HCT116 (cell line): ENCODE data around the gene RPN1. TPM values are rescaled to one million over a fixed set of nuclear protein-coding genes. Genes with fewer than 3 reads are reported as not detected.
"Not testable (repeated sequence)": the region's sequence is repeated elsewhere in the genome, so short reads cannot be mapped to it uniquely, and the experiment has no call there.

Experiments
- ATAC-seq: fragments of 200-7000 bp; cut with Tn5 transposase; 2 replicates; pipeline ENCODE4 v1.9.1; 2020; ENCODE audit warnings: mild to moderate bottlenecking, moderate library complexity
- BruUV-seq: library from RNA; stranded (reverse); fragments of 400-500 nt; replicated peaks from 2 replicates; lab custom pipeline; 2021; lab: Mats Ljungman, UMichigan
- CTCF ChIA-PET: fragments of 300-600 bp; sonication (Branson Sonifier 250); formaldehyde crosslinking; loops from one replicate; lab custom pipeline; 2021; ENCODE audit warnings: antibody characterized with exemption; lab: Charles Lee
- POLR2A ChIA-PET: fragments of 300-600, 350-600 bp; sonication (Branson Sonifier 250); formaldehyde crosslinking; loops from one replicate; lab custom pipeline; 2021; ENCODE audit warnings: antibody characterized with exemption; lab: Charles Lee
- RAD21 ChIA-PET, 2 experiments: fragments of 300-600 bp; sonication (Branson Sonifier 250); formaldehyde crosslinking; loops; one replicate each; lab custom pipeline; 2023; ENCODE audit warnings: low total read pairs in 2 of 2; ENCODE audit not compliant: uncharacterized antibody in 2 of 2, unreplicated experiment in 2 of 2, low non-redundant PET in 1 of 2; lab: Charles Lee
- DNase-seq: peaks from one replicate; pipeline ENCODE4 v3.0.0-alpha.2; 2010; ENCODE audit warnings: low read depth, low spot score
- H2AFZ ChIP-seq: fragments of 200-600 bp; shearing (Covaris generic), sonication (generic); 2 replicates; pipeline ENCODE4 v1.6.1; 2017; ENCODE audit warnings: low read depth, mixed run types, mixed read lengths, antibody characterized with exemption, low read length; ENCODE audit not compliant: poor library complexity, severe bottlenecking
- H3K27ac ChIP-seq: 2 replicates; pipeline ENCODE4 v1.5.1; 2012; ENCODE audit warnings: low read depth, low read length
- H3K27me3 ChIP-seq: fragments of 200-600 bp; sonication (generic); 2 replicates; pipeline ENCODE4 v1.6.1; 2016; ENCODE audit warnings: mixed run types, low read length, mixed read lengths; ENCODE audit not compliant: insufficient read depth
- H3K36me3 ChIP-seq, 2 experiments: fragments of 200-500 bp in 1 of 2; fragments of 200-600 bp in 1 of 2; sonication (Bioruptor generic) in 1 of 2; sonication (generic) in 1 of 2; 2 replicates each; pipeline versions ENCODE4 v1.5.1 to v1.6.1; 2014 to 2016; ENCODE audit warnings: low read length in 2 of 2, inconsistent platforms in 1 of 2, mixed read lengths in 1 of 2, mixed run types in 1 of 2; ENCODE audit not compliant: insufficient read depth in 2 of 2, control insufficient read depth in 1 of 2
- H3K4me1 ChIP-seq, 2 experiments: fragments of 200-600 bp in 1 of 2; sonication (generic) in 1 of 2; 2 replicates each; pipeline versions ENCODE4 v1.5.1 to v1.6.1; 2012 to 2017; ENCODE audit warnings: low read length in 2 of 2, inconsistent platforms in 1 of 2, mild to moderate bottlenecking in 1 of 2, mixed read lengths in 1 of 2, mixed run types in 1 of 2, moderate library complexity in 1 of 2; ENCODE audit not compliant: insufficient read depth in 2 of 2, control insufficient read depth in 1 of 2
- H3K4me2 ChIP-seq: fragments of 200-600 bp; sonication (generic); 2 replicates; pipeline ENCODE4 v1.6.1; 2017; ENCODE audit warnings: mixed run types, low read length, mixed read lengths
- H3K4me3 ChIP-seq, 2 experiments: fragments of 200-600 bp in 1 of 2; sonication (generic) in 1 of 2; replicated peaks in 1 of 2; 2 replicates each; pipeline ENCODE4 v1.5.1; 2011 to 2016; ENCODE audit warnings: low read length in 2 of 2, control low read depth in 1 of 2, low read depth in 1 of 2, mild to moderate bottlenecking in 1 of 2, mixed read lengths in 1 of 2, mixed run types in 1 of 2
- H3K79me2 ChIP-seq: fragments of 200-600 bp; sonication (generic); 2 replicates; pipeline ENCODE4 v1.6.1; 2017; ENCODE audit warnings: mild to moderate bottlenecking, mixed run types, low read length, moderate library complexity, mixed read lengths; ENCODE audit not compliant: insufficient read depth
- H3K9ac ChIP-seq: fragments of 200-600 bp; sonication (generic); 2 replicates; pipeline ENCODE4 v1.6.1; 2016; ENCODE audit warnings: low read length, mixed read lengths
- H3K9me2 ChIP-seq: fragments of 200-600 bp; sonication (generic), shearing (Covaris generic); 2 replicates; pipeline ENCODE4 v1.6.1; 2017; ENCODE audit warnings: mixed run types, mild to moderate bottlenecking, moderate library complexity; ENCODE audit not compliant: insufficient read depth
- H3K9me3 ChIP-seq, 2 experiments: fragments of 200-500 bp in 1 of 2; fragments of 200-600 bp in 1 of 2; sonication (Bioruptor generic) in 1 of 2; sonication (generic) in 1 of 2; 2 replicates each; pipeline ENCODE4 v1.6.1; 2014 to 2017; ENCODE audit warnings: low read length in 2 of 2, mixed read lengths in 2 of 2, inconsistent platforms in 1 of 2, low read depth in 1 of 2, mild to moderate bottlenecking in 1 of 2, mixed run types in 1 of 2, moderate library complexity in 1 of 2; ENCODE audit not compliant: control insufficient read depth in 1 of 2, insufficient read depth in 1 of 2
- H4K20me1 ChIP-seq: fragments of 200-600 bp; sonication (generic), shearing (Covaris generic); 2 replicates; pipeline ENCODE4 v1.6.1; 2017; ENCODE audit warnings: mixed run types, mild to moderate bottlenecking, moderate library complexity; ENCODE audit not compliant: insufficient read depth
- CEBPB ChIP-seq: IDR thresholded peaks from 2 replicates; pipeline ENCODE4 v1.6.1; 2012; ENCODE audit warnings: low read depth
- ELF1 ChIP-seq: IDR thresholded peaks from 2 replicates; pipeline ENCODE4 v1.6.1; 2012; ENCODE audit warnings: low read depth, borderline replicate concordance
- SIN3A ChIP-seq: IDR thresholded peaks from 2 replicates; pipeline ENCODE4 v1.6.1; 2012; ENCODE audit warnings: low read depth
- YY1 ChIP-seq: IDR thresholded peaks from 2 replicates; pipeline ENCODE4 v1.6.1; 2011; ENCODE audit warnings: low read length, low read depth, moderate library complexity, mild to moderate bottlenecking; ENCODE audit not compliant: insufficient replicate concordance; ENCODE audit errors: extremely low read depth
- intact Hi-C: fragments of 100-400 bp; cut with micrococcal nuclease; formaldehyde crosslinking; loops from 2 replicates; pipeline ENCODE4 v1.10.0; 2022
- total RNA-seq: library from RNA; stranded (reverse); gene quantifications from one replicate; pipeline ENCODE4 v1.2.1, GENCODE V29; 2021; ENCODE audit not compliant: unreplicated experiment
- TF ChIP-seq, protein P1 (sequence below): IDR thresholded peaks from 2 replicates; pipeline ENCODE4 v1.6.1; 2012; ENCODE audit warnings: low read depth
- TF ChIP-seq, protein P2 (sequence below): IDR thresholded peaks from 2 replicates; pipeline ENCODE4 v1.6.1; 2011; ENCODE audit warnings: mild to moderate bottlenecking, low read length, moderate library complexity; ENCODE audit not compliant: insufficient replicate concordance; ENCODE audit errors: extremely low read depth

Gene RPN1
- total RNA-seq, 1 experiment from 2014 or later = 218 TPM

DNA sequence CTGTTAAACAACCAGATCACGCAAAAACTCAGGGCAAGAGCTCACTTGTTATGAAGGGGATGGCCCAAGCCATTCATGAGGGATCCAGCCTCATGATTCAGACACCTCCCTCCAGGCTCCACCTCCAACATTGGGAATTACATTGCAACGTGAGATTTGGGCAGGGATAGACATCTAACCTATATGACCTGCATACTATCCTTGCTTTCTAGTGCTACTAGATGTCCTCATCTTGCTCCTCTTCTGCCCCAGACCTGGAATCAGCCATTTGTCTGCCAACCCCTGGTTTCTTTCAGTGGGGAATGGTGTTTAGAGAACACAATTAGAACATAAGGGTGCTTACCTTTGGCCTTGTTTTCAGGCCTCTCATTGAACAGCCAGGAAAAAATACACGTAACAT, 63.2 kb downstream of the RPN1 start:
- ChIA-PET POLR2A (no interaction called here), RAD21 (no interaction called here), CTCF (no interaction called here)
- Histone ChIP-seq H3K27me3 (no peaks in the 10 kb centered on the region), H3K4me3 (no peak overlapping the region), H3K9ac (no peak overlapping the region), H3K9me3 (no peaks in the 10 kb centered on the region), H3K79me2 (no peaks in the 10 kb centered on the region), H3K4me1 (peaks cover 0 to 14% of the 10 kb centered on the region in 2 experiments; a peak in 1 of 4 replicates), H3K4me2 (no peak overlapping the region), H3K27ac (no peak overlapping the region), H3K36me3 (no peaks in the 10 kb centered on the region), H2AFZ (no peak overlapping the region), H3K9me2 (no peaks in the 10 kb centered on the region), H4K20me1 (no peaks in the 10 kb centered on the region)
- TF ChIP-seq, protein P1, sequence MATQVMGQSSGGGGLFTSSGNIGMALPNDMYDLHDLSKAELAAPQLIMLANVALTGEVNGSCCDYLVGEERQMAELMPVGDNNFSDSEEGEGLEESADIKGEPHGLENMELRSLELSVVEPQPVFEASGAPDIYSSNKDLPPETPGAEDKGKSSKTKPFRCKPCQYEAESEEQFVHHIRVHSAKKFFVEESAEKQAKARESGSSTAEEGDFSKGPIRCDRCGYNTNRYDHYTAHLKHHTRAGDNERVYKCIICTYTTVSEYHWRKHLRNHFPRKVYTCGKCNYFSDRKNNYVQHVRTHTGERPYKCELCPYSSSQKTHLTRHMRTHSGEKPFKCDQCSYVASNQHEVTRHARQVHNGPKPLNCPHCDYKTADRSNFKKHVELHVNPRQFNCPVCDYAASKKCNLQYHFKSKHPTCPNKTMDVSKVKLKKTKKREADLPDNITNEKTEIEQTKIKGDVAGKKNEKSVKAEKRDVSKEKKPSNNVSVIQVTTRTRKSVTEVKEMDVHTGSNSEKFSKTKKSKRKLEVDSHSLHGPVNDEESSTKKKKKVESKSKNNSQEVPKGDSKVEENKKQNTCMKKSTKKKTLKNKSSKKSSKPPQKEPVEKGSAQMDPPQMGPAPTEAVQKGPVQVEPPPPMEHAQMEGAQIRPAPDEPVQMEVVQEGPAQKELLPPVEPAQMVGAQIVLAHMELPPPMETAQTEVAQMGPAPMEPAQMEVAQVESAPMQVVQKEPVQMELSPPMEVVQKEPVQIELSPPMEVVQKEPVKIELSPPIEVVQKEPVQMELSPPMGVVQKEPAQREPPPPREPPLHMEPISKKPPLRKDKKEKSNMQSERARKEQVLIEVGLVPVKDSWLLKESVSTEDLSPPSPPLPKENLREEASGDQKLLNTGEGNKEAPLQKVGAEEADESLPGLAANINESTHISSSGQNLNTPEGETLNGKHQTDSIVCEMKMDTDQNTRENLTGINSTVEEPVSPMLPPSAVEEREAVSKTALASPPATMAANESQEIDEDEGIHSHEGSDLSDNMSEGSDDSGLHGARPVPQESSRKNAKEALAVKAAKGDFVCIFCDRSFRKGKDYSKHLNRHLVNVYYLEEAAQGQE = no peak
- TF ChIP-seq CEBPB = no peak
- no peak for TF ChIP-seq SIN3A
- no peak for TF ChIP-seq YY1
- TF ChIP-seq, protein P2, sequence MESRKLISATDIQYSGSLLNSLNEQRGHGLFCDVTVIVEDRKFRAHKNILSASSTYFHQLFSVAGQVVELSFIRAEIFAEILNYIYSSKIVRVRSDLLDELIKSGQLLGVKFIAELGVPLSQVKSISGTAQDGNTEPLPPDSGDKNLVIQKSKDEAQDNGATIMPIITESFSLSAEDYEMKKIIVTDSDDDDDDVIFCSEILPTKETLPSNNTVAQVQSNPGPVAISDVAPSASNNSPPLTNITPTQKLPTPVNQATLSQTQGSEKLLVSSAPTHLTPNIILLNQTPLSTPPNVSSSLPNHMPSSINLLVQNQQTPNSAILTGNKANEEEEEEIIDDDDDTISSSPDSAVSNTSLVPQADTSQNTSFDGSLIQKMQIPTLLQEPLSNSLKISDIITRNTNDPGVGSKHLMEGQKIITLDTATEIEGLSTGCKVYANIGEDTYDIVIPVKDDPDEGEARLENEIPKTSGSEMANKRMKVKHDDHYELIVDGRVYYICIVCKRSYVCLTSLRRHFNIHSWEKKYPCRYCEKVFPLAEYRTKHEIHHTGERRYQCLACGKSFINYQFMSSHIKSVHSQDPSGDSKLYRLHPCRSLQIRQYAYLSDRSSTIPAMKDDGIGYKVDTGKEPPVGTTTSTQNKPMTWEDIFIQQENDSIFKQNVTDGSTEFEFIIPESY = no peak
- TF ChIP-seq ELF1 = no peak
- ATAC-seq (no peak), DNase-seq (no peak)
- no TSS peak for BruUV-seq
- intact Hi-C loops = no loop called here

DNA sequence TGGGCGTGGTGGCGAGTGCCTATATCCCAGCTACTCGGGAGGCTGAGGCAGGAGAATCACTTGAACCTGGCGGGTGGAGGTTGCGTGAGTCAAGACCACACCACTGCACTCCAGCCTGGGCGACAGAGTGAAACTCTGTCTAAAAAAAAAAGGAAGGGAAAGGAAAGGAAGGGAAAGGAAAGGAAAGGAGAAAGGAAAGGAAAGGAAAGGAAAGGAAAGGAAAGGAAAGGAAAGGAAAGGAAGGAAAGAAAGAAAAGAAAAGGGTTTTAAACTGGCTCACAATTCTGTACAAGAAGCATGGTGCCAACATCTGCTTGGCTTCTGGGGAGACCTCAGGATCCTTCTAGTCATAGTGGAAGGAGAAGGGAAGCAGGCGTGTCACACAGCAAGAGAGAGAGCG, 63.7 kb downstream of the RPN1 start:
- H3K9ac ChIP-seq, DNase-seq, CTCF ChIA-PET, H4K20me1 ChIP-seq, ATAC-seq, POLR2A ChIA-PET, intact Hi-C loops, H3K36me3 ChIP-seq, H3K9me2 ChIP-seq, H2AFZ ChIP-seq, RAD21 ChIA-PET, BruUV-seq, H3K79me2 ChIP-seq, H3K4me2 ChIP-seq, H3K9me3 ChIP-seq, H3K27me3 ChIP-seq, H3K4me3 ChIP-seq, H3K27ac ChIP-seq: not testable (repeated sequence)
- peaks cover 0 to 11% of the 10 kb centered on the region in 2 experiments; a peak in 1 of 4 replicates for H3K4me1 ChIP-seq

DNA sequence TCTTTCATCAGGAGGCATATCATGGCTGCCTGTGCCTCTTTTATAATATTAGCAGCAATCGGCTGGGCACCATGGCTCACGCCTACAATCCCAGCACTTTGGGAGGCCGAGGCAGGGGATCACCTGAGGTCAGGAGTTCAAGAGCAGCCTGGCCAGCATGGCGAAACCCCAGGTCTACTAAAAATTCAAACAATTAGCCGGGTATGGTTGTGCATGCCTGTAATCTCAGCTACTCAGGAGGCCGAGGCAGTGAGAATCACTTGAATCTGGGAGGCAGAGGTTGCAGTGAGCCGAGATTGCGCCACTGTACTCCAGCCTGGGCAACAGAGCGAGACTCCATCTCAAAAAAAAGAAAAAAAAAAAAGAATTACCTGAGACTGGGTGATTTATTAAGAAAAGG, 64.2 kb downstream of the RPN1 start:
- H3K27ac ChIP-seq, DNase-seq, H3K36me3 ChIP-seq, H3K4me2 ChIP-seq, H3K79me2 ChIP-seq, H3K4me3 ChIP-seq, H2AFZ ChIP-seq, H4K20me1 ChIP-seq, ATAC-seq, BruUV-seq, H3K9me3 ChIP-seq, POLR2A ChIA-PET, CTCF ChIA-PET, H3K4me1 ChIP-seq, H3K9ac ChIP-seq, RAD21 ChIA-PET, intact Hi-C loops, H3K9me2 ChIP-seq, H3K27me3 ChIP-seq: not testable (repeated sequence)
